Measurements from ENCODE around the gene TMEM156.

DNA sequence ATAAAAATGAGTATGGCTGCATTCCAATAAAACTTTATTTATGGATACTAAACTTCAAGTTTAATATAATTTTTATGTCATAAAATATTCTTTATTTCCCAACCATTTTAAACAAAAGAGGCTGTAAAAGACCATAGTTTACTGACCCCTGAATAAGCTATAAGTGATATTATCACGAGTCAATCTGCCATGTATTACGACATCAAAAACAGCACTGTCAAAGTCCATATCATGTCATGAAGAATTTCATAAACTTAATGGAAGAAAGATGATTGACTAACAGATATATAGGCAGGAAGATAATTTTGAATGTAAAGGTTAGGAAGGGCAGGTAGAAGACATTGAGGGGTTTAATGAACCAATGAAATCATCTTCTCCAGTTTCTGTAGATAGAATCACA, 18.2 kb downstream of the TMEM156 start:
- TF ChIP-seq CTCF (IDR thresholded peaks at IDR 0.05; ENCODE audit: insufficient read depth, low read length, poor library complexity, severe bottlenecking), result no peak
- no peak for TF ChIP-seq EZH2phosphoT487 (conservative IDR thresholded peaks at IDR 0.05; ENCODE audit: low read length)

All from SU-DHL-6 (cell line).